ENCODE data around the gene GPR3.

The GPR3 gene

DNA sequence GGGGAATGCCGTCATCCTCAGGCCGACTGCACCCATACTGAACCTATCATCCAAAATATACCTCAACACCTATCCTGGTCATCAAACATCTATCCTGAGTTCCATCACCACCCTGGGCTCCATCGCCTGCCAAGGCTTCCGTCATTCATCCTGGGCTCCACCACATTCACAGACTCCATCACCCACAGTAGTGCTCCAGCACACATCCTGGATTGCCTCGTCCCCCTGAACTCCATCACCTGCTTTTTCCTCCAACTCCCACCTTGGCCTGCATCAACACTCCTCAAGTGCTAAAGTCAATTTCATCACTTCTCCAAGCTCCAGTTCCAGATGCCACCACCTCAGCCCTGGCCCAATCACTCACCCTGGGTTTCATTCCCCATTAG lies 33.5 kb upstream of the GPR3 start:
- no peak for DNase-seq

- DNase-seq = no peak
Measured at GRCh38 chr1:27359822-27360158, 32.6 kb upstream of the GPR3 start.

- DNase-seq = no peak
Measured at GRCh38 chr1:27360159-27361043, 32.0 kb upstream of the GPR3 start.

DNA sequence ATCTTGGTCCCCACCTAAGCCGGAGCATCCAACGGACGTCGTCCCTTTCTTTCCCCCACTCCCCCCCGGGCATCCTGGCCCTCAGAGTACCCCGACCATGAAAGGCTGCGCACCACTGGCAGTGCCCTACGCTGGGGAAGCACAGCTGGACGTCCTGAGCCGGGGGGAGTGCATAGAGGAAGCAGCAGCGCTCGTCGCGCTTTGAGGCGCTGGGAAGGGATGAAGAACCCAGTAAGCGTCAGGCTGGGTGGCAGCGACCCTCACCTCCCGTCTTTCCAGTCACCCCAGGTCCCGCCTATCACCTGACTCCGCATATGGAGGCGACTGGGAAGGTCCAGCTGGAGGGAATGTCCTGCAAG lies 31.4 kb upstream of the GPR3 start:
- DNase-seq = no peak

GRCh38 chr1:27361553-27361952 lies 30.9 kb upstream of the GPR3 start:
- DNase-seq = no peak

GRCh38 chr1:27363766-27364695 lies 28.4 kb upstream of the GPR3 start:
- no peak for DNase-seq

- no peak for DNase-seq
Measured at GRCh38 chr1:27364696-27365371, 27.6 kb upstream of the GPR3 start.

GRCh38 chr1:27365372-27366112 lies 26.9 kb upstream of the GPR3 start:
- DNase-seq = peak; percentile 76

- peak; percentile 39 for DNase-seq
Measured at GRCh38 chr1:27366113-27366410, 26.4 kb upstream of the GPR3 start.

DNA sequence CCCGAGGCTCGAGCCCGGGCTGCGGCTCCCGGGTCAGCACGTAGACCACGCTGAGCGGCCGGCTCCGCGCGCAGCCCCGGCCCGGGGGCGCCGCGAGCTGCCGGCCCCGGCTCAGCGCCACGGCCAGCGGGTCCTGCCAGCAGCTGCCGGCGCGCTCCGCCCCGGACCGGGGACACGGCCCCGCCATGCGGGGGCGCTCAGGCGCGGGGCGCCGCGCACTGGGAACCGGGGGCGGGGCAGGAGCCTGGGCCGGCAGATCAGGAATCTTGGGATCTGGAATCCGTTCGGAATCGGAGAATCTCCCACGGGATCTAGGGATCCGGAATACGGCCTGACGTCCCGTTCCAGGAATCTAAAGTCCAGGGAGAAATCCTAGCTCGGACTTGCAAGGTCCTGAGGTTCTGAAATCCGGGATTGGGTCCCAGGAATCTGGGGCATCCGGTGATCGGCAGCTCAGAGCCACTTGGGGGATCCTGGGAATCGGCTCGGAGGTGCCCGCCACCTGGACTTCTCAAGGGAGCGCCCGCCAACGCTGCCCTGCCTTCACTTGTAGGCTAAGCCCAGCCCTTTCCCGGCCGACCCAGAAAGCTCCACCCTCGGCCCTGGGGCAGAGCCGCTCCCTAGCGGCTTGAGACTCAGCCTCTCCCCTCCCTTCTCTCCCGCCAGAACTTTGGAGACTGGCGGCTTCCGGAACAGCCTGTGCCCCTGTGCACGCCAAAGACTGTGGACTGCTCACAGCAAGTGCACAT lies 25.8 kb upstream of the GPR3 start, which contains the start of gene MAP3K6:
Gene MAP3K6, minus strand, starts transcription at position 551 of the 749 bp plus-strand sequence. Its CDS starts 364 bp downstream, at position 187.
- no peak for DNase-seq

GRCh38 chr1:27367160-27367650 lies 25.2 kb upstream of the GPR3 start:
- no peak for DNase-seq

DNA sequence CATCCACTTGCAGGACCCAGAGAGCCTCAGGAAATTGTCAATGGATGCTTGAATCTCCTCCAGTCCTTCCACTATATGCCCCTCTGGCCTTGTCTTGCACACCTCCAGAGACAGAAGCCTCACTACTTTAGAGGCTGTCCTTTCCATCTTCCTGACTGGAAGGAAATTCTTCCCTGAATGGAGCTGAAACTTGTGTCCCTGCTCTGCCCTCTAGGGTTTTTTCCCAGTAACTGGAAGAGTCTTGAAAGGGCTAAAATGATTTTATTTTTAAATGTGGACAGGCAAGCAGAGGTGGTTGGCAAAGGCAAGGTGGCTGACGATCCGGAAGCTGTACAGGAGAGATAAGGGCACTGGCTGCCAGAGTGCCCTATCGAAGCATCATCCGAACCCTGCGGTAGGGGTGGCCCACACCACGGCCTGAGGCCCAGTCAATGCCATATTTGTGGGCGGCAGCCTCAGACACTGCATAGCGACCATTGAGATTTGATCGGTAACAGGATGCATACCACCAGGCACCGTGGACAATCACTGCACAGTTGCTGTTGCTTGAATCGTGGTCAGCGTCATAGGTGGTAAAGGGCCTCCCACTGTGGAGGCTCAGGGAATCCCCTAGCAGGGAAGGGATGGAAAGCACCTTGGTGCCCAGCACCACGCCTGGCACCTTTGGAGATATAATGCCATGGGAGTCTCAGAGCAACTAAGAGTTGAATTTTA lies 23.4 kb upstream of the GPR3 start:
- no peak for DNase-seq

DNA sequence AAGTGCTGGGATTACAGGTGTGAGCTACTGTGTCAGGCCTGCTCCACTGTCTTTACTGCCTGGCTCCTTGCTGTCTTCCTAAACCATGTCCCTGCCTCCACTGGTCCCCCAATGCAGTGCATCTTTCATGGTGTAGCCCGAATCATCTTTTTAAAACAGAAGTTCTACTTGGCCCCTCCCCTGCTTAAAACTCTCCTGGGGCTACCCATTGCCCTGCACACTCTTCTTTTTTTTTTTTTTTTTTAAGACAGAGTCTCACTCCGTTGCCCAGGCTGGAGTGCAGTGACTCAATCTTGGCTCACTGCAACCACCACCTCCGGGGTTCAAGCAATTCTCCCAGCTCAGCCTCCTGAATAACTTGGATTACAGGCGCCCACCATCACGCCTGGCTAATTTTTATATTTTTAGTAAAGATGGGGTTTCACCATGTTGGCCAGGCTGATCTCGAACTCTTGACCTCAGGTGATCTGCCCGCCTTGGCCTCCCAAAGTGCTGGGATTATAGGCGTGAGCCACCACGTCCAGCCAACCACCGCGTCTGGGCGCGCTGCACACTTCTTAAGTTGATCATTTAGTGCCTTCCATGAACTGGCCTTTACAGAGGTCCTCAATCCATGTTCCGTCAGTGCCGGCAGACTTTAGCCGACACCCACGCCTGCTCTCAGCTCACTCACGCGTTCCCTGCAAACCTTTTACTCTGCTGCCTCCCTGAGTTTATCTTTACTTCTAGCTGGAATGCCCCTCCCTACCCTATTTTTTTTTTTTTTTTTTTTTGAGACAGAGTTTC lies 20.2 kb upstream of the GPR3 start:
- no peak for DNase-seq

GRCh38 chr1:27372808-27373690 lies 19.4 kb upstream of the GPR3 start:
- no peak for DNase-seq

DNA sequence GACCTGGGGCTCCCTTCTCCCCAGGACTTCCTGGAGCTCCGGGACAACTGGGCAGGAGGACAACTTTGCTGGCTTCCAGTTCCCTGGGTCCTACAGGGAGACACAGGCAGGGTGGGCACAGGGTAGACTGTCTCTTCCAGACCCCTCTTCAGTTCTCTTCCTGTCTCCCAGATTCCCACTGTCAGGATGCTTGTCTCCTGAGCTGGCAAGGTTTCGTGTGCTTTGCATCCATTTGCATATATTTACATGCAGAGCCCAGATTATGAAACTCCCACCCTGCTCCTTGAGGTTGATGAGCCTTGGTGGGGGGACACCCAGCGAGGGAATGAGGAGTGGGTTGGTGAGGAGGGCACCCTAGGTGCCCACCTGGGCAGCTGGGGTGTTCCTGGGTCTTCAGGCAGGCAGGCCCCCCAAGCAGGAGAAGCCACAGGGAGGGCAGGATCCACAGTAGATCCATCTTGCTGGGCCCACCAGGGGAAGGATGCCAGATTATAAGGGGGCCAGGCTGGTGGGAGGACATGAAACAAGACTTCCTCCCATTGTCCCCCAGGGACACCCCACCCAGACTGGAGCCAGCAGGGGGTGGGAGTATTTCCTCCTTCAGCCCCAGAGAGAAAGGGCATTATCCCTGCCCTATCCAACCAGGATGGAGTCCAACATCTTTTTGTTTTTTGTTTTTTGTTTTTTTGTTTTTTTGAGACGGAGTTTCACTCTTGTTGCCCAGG lies 17.9 kb upstream of the GPR3 start, which contains the start of gene FCN3:
Gene FCN3, minus strand, starts transcription at position 463 of the 725 bp plus-strand sequence. Its CDS starts 6 bp downstream, at position 457.
- DNase-seq = no peak

- no peak for DNase-seq
Measured at GRCh38 chr1:27377760-27378495, 14.5 kb upstream of the GPR3 start.

DNA sequence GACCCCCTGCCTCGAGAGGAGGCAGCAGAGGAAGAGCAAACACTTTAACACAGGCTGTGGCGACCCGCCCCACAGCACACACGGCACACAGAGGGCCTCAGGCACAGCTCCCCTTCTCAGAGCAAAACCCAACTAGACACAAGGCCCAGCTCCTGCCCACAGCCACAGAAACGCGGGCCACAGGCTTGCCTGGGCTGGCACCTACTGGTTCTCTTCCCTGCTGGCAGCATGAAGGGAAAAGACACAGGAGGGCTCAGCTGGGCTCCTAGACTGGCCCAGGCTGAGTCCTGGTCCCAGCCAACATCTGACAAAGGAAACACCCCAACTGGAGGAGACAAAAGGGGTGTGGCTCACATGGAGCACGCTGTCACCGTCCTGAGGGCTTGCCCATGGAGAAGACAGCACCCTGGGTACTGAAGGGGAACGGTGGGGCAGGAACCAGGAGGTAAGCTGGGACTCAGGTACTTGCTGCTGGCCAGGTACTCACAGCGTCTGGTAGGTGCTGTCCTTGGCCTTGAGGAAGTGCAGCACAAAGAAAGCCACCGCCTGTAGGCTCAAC lies 12.8 kb upstream of the GPR3 start:
- no peak for DNase-seq
